Measurements from ENCODE around the gene MGAT4A. TPM values are rescaled to one million over a fixed set of nuclear protein-coding genes. Genes with fewer than 3 reads are reported as not detected.

Gene MGAT4A
- total and polyA plus RNA-seq, 8 donors = 14.1 to 72.1 (median 56.7) TPM

- no peak for FAIRE-seq
- no peaks in the 10 kb centered on the region for H3K36me3 ChIP-seq
- H3K9me3 ChIP-seq = no peaks in the 10 kb centered on the region
- intact Hi-C loops (cut with DNase I) = no loop called here
- H3K4me3 ChIP-seq = no peak overlapping the region
- H3K4me1 ChIP-seq = peaks cover 64 to 85% (median 73%) of the 10 kb centered on the region in 3 donors
- TF ChIP-seq CTCF (IDR thresholded peaks at IDR 0.05) = no peak
- WGBS, 2 donors = 37 to 38% methylated on average over 9 of the region's 9 CpGs
- peak overlapping the region; percentile 9 to 74 (median 56) for H3K27ac ChIP-seq
- peak in 3 of 6 donors; percentile 75 to 84 (median 82) for DNase-seq
- peak; percentile 69 to 80 (median 74) for ATAC-seq
- H3K27me3 ChIP-seq = no peaks in the 10 kb centered on the region
Measured at GRCh38 chr2:98704499-98705332, 26.2 kb downstream of the MGAT4A start.

- no peaks in the 10 kb centered on the region for H3K27me3 ChIP-seq
- peak overlapping the region; percentile 9 to 74 (median 56) for H3K27ac ChIP-seq
- DNase-seq (no peak), ATAC-seq (no peak), FAIRE-seq (no peak)
- no peaks in the 10 kb centered on the region for H3K36me3 ChIP-seq
- no peak overlapping the region for H3K4me3 ChIP-seq
- intact Hi-C loops (cut with DNase I) = no loop called here
- no peak for TF ChIP-seq CTCF (IDR thresholded peaks at IDR 0.05)
- H3K9me3 ChIP-seq = no peaks in the 10 kb centered on the region
- peaks cover 56 to 79% (median 76%) of the 10 kb centered on the region in 3 donors for H3K4me1 ChIP-seq
- 65 to 68% methylated on average over 5 of the region's 5 CpGs for WGBS, 2 donors
Measured at GRCh38 chr2:98703738-98704137, 27.2 kb downstream of the MGAT4A start.

GRCh38 chr2:98702858-98703620, 27.9 kb downstream of the MGAT4A start:
- intact Hi-C loops (cut with DNase I) = no loop called here
- peak overlapping the region; percentile 43 to 74 (median 68) for H3K27ac ChIP-seq
- DNase-seq = no peak
- H3K4me3 ChIP-seq = peak overlapping the region in 1 of 4 donors; percentile 9
- peak; percentile 23 for FAIRE-seq
- no peaks in the 10 kb centered on the region for H3K9me3 ChIP-seq
- WGBS, 2 donors = 40% methylated on average over 6 of the region's 6 CpGs
- H3K36me3 ChIP-seq = no peaks in the 10 kb centered on the region
- ATAC-seq = no peak
- TF ChIP-seq CTCF (IDR thresholded peaks at IDR 0.05) = no peak
- peaks cover 49 to 76% (median 72%) of the 10 kb centered on the region in 3 donors for H3K4me1 ChIP-seq
- H3K27me3 ChIP-seq = no peaks in the 10 kb centered on the region

- intact Hi-C loops (cut with DNase I) = no loop called here
- H3K4me1 ChIP-seq = peaks cover 44 to 71% (median 69%) of the 10 kb centered on the region in 3 donors
- no peaks in the 10 kb centered on the region for H3K27me3 ChIP-seq
- H3K9me3 ChIP-seq = no peaks in the 10 kb centered on the region
- WGBS, 2 donors = 10 to 16% methylated on average over 8 of the region's 8 CpGs
- peak overlapping the region in 1 of 4 donors; percentile 9 for H3K4me3 ChIP-seq
- ATAC-seq (peak; percentile 62 to 78 (median 74)), FAIRE-seq (no peak), DNase-seq (peak; percentile 63 to 85 (median 74))
- peak overlapping the region; percentile 43 to 74 (median 68) for H3K27ac ChIP-seq
- no peak for TF ChIP-seq CTCF (IDR thresholded peaks at IDR 0.05)
- no peaks in the 10 kb centered on the region for H3K36me3 ChIP-seq
Measured at GRCh38 chr2:98702127-98702802, 28.7 kb downstream of the MGAT4A start.
